Muscle of arm (tissue), 14 donors: Measurements from ENCODE around the gene TOX4. TPM values are rescaled to one million over a fixed set of nuclear protein-coding genes. Genes with fewer than 3 reads are reported as not detected.
"Not testable (repeated sequence)": the region's sequence is repeated elsewhere in the genome, so short reads cannot be mapped to it uniquely, and the experiment has no call there.

Experiments used
- DNase-seq: peaks from one replicate; pipeline ENCODE4 v3.0.0-alpha.2; 2013
- long read RNA-seq, 11 donors: transcript quantifications; one replicate each; lab custom pipeline, GENCODE V29; 2026
- polyA plus RNA-seq, 12 donors: library from polyadenylated mRNA; unstranded; fragments of 120-200 nt; gene quantifications; one replicate each; pipeline ENCODE4 v1.2.1, GENCODE V29; 2013; ENCODE audit not compliant: insufficient read length in 12 of 12

The TOX4 gene
- polyA plus RNA-seq = 10 to 100 TPM in 11 of 12 donors, not detected in 1; 17.4 to 56.6 (median 44.0) TPM
- long read RNA-seq, donor 1, full-length matches to known transcripts = 13 of 178 reads
- long read RNA-seq, donor 1, partial matches to known transcripts = 107 of 178 reads
- long read RNA-seq, donor 1, other reads (novel, unspliced or antisense) = 58 of 178 reads
- long read RNA-seq, donor 2, full-length matches to known transcripts = 5 of 44 reads
- long read RNA-seq, donor 2, partial matches to known transcripts = 39 of 44 reads
- long read RNA-seq, donor 2, other reads (novel, unspliced or antisense) = 0 of 44 reads
- long read RNA-seq, donor 3, full-length matches to known transcripts = 4 of 4 reads
- long read RNA-seq, donor 3, partial matches to known transcripts = 0 of 4 reads
- long read RNA-seq, donor 3, other reads (novel, unspliced or antisense) = 0 of 4 reads
- long read RNA-seq, donor 4, partial matches to known transcripts = 31 of 34 reads
- long read RNA-seq, donor 4, other reads (novel, unspliced or antisense) = 0 of 34 reads
- long read RNA-seq, donor 5, full-length matches to known transcripts = 15 of 46 reads
- long read RNA-seq, donor 5, partial matches to known transcripts = 31 of 46 reads
- long read RNA-seq, donor 5, other reads (novel, unspliced or antisense) = 0 of 46 reads
- long read RNA-seq, donor 6, partial matches to known transcripts = 5 of 24 reads
- long read RNA-seq, donor 6, other reads (novel, unspliced or antisense) = 15 of 24 reads
- long read RNA-seq, donor 7, full-length matches to known transcripts = 2 of 37 reads
- long read RNA-seq, donor 7, partial matches to known transcripts = 35 of 37 reads
- long read RNA-seq, donor 7, other reads (novel, unspliced or antisense) = 0 of 37 reads
- long read RNA-seq, donor 8, full-length matches to known transcripts = 7 of 39 reads
- long read RNA-seq, donor 8, partial matches to known transcripts = 32 of 39 reads
- long read RNA-seq, donor 8, other reads (novel, unspliced or antisense) = 0 of 39 reads
- long read RNA-seq, donor 9, partial matches to known transcripts = 31 of 33 reads
- long read RNA-seq, donor 9, other reads (novel, unspliced or antisense) = 0 of 33 reads
- long read RNA-seq, donor 10, full-length matches to known transcripts = 5 of 30 reads
- long read RNA-seq, donor 10, partial matches to known transcripts = 25 of 30 reads
- long read RNA-seq, donor 10, other reads (novel, unspliced or antisense) = 0 of 30 reads
- long read RNA-seq, donor 11, full-length matches to known transcripts = 4 of 84 reads
- long read RNA-seq, donor 11, partial matches to known transcripts = 70 of 84 reads
- long read RNA-seq, donor 11, other reads (novel, unspliced or antisense) = 10 of 84 reads

DNA sequence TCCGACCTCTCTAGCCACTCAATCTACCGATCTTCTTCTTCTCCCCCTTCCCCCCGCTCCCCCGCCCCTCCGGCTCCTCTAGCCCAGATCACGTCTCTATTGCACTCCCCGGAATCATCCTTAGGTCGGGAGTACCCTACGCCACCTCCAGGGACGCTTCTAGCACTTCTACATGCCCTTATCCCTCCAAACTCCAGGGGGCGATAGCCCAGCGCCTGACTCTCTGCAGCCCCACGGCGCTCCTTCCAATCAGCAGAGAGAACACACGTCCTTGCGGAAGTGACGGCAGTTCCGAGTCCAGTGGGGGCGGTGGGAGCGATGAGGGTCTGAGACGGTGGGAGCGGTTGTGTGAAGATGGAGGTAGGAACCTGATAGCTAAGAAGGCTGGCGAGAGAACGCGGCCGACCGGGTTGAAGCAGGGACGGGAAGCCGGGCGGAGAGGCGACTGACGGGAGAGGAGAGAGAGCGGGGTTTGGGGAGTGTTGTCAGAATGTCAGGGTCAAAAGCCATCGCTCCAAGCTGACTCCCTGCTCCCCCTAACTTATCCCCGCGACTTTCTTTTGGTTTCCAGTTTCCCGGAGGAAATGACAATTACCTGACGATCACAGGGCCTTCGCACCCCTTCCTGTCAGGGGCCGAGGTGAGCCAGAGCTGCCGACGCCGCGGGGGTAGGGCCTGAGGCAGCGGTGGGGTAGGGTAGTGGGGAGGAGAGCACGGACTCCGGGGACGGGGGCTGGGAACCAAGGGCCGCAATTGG, at the start of gene TOX4, which contains the start of gene RAB2B:
TOX4 (plus strand) TSS at position 271 of the 757 bp plus-strand sequence; CDS start at position 355, 84 bp downstream.
RAB2B (minus strand) TSS at position 35 of the 757 bp plus-strand sequence. CDS start 87 bp downstream, outside the sequence.
- DNase-seq = peak; percentile 99

DNA sequence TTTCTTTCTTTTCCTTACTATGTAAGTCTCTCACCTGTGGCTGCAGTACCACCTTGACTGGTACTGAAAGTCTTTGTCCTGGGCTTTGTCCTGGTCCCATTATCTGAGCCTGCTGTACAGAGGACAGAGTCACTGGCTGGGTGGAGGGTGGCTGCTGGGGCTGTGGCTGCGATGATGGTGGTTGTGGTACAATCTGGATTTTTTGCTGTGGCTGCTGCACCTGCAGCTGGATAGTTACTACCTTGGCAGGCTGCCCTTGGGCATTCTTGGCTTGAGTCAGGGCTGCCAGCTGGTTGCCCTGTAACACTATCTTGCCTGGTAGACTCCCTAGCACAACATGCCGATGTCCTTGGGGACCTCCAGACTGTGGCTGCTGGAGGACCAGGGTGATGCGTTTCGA, 48.1 kb upstream of the TOX4 start:
- DNase-seq = no peak

DNA sequence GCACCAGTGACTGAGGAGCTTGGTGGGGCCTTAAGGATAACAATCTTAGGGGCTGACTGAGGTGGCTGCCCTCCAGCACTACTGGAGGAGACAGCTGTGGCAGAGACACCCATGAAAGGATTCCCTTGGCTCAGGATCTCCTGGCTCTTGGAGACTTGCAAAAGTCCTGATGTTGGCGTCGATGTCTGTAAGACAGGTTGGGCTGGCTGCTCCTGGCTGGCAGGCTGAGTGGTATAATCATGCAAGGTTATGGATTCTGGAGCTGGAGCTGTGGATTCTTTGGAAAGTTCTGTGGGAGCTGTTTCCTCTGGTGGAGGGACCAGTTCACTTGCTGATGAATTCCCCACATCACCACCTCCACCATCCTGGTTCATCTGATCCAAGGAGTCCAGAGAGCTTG, 45.9 kb upstream of the TOX4 start:
- DNase-seq = no peak

DNA sequence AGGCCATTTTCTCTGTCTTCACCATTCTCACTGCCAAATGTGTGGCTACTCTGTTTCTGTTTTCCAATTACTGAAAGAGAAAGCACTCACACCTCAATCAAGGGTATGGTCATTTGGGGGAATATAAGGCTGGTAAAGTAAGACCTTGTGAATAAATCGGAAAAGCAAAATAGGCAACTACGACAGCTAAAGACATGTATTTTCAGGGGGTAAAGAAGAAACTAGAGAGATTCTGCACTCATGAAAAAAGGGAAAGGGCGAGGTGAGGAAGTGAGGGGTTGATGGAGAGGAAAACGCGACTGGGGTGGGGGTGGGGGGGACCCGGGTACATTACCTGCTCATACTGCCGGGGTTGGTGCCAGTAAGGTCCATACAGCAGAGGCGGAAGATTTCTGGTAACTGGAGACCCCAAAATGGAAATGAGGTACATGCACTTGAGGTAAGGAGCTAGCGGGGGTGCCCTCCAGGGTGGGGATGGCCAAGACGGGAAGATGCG, 40.4 kb upstream of the TOX4 start:
- no peak for DNase-seq

DNA sequence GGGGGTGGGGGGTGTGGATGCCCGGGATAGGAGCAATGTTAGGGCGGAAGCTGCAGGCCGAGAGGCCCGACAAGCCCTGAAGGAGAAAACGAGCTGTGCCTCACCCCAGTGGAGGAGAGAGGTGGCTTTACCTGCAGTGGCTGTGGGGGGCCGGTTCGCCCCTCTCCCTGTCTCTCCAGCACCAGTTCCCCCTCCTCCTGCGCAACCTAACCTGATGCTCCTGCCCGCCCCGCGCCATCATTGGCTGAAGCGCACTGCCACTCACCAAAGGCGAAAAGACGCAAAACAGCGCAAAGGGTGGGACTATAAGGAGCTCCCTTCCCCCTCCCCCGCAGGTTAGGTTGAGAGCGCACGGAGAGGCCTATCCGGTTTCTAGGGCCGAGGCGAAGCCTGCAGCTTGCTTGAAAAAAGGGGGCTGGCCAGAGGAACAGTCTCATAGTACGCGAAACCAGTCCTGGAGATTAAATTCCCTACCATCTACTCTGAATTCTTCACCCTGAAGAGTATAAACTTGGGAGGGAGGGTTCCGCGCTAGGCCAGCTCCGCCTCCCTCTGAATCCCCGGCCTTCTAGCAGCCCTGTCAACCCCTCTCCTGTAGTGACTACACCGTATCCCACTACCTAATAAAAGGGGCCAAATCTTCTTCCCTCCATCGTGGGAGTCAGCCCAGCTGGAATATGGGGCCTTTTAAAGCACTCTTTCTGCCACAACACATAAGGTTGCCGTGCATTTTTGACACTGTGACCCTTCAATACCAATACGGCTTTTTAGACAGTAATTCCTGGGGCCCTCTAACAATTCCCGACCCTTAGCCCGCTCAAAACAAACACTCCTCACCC, 39.7 kb upstream of the TOX4 start:
- DNase-seq = peak; percentile 99

DNA sequence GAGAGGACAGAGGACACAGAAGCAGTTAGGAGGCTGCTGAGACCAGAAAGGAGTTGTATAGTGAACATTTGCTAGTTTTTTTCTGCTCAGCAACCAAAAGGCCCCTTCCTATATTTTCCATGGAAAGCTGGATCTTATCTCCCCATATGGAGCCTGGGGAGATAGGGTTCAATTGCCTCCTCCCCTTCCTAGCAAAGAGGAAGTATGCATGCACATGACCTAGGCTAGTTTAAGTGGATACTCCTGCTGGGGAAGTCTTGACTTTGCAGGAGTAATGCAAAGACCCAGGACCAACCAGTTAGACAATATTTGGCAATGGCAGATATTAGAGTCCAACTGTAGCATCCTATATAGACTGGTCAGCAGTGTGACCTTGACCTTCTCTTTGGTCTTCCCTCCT, 36.1 kb upstream of the TOX4 start:
- DNase-seq = no peak

DNA sequence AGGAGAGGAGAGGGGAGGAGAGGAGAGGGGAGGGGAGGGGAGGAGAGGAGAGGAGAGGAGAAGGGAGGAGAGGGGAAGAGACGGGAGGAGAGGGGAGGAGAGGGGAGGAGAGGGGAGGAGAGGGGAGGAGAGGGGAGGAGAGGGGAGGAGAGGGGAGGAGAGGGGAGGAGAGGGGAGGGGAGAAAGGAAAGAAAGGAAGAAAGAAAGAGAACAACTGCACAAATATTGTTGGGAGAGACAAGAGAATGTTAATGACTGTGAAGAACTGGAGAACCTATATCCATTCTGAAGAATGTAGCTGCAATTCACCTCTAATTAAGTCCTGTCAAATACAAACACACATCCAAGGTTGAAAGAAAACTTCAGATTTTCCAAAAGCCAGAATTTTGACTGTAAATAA, 34.3 kb upstream of the TOX4 start:
- not testable (repeated sequence) for DNase-seq

DNA sequence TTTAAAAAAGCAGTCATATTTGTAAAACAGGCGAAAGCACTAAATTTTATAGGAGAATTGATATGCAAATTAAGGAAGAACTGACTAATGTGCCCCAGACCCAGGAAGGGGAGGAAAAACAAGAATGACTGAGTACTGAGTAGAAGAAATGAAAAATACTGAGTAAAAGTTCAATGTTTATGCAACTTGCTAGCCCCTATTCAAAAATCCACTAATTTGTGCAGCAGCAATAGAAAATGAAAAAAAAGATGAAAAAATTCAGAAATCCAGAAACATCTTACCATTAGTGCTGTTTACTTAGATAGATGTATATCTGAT, 27.1 kb upstream of the TOX4 start:
- DNase-seq = no peak

DNA sequence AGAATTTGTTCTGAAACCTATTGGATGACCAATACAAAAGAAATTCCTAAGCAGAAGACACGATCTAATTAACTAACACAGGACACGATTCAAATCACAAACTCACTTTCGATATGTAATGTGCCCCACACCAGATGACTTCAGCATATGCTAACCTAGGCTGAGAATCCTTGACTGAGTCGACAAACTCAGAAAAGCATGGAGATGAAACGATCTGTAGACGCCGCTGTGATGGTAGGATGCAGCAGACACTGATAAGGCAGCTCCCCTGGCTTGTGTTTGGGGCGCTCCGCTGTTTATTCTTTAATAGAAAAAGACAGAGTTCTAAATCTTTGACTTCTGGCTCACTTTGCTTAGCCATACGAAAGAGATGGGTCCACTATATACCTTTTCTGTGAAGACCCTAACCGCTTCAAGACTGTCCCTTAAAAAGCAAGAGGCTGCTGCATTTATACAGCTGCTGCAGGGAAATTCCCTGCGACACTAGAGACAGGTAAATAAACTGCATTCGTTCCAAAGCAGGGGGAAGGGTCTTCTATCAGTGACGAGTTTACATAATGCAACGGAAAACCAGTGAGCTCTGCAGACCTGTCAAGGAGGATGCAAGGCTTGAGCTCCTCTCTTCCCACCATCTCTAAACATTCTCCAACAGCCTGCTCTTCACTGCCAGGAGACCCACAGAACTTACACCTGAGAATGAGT, 22.0 kb upstream of the TOX4 start:
- DNase-seq = no peak

DNA sequence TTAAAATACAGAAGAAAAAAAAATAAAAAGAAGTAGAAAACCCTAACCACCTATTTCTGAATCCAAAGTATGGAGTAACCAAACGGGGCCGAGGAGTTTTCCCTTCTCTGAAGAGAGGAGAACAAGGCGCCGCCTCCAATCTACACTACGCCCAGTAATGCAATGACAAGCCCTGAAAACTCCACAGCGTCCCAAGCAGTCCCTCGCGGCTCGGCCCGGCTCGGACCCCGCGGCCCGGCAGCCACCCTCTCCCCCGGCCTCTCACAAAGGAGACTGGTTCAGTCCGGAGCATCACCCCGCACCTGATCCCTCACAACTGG, 21.4 kb upstream of the TOX4 start:
- DNase-seq = no peak

DNA sequence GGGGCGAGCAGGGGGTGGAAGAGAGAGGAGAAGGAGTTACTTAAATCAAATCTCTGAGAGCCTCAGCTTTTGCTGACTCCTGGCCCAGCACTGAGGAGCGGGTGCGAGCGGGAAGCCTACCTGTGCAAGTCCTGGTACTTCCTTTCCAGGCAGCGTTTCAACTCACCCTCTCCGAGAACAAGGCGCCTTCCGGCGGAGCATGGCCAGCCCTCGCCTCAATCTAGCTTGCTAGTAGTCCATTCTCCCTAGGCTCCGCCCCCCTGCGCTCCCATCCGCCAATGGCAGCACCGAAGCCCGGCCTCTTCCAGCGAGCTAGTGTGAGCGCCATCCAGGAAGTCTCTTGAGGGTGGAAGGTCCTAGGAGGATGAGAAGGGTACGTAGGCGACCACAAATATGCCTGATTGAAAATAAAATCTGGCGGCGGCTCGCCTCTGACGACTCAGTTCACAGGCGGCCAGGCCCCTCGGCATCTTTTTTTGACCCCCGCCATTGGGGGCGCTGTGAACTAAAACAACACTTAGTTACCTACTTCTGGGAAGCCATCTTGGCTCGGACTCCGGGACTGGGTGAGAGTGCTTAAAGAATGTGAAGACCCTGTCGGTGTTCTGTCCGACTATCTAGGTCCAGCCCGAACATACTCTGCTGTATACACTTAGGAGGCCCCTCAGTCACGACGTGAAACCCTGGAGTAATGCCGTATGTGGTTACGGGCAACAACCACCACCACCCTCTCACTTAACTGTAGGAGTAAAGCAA, 20.9 kb upstream of the TOX4 start, which contains the start of gene CHD8:
CHD8 (minus strand) TSS at position 212 of the 756 bp plus-strand sequence. CDS start 24,480 bp downstream, outside the sequence.
- DNase-seq = peak; percentile 99

DNA sequence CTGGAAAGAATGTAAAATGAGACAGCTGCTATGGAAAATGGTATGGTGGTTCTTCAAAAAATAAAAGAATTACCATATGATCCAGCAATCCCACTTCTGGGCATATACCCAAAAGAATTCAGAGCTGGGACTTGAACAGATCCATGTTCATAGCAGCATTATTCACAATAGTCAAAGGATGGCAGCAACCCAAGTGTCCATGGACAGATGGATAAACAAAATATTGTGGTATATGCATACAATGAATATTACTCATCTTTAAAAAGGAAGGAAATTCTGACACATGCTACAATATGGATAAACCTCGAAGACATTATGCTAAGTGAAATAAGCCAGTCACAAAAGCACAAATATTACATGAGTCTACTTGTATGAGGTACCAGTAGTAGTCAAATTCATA, 9.4 kb upstream of the TOX4 start:
- DNase-seq = no peak

DNA sequence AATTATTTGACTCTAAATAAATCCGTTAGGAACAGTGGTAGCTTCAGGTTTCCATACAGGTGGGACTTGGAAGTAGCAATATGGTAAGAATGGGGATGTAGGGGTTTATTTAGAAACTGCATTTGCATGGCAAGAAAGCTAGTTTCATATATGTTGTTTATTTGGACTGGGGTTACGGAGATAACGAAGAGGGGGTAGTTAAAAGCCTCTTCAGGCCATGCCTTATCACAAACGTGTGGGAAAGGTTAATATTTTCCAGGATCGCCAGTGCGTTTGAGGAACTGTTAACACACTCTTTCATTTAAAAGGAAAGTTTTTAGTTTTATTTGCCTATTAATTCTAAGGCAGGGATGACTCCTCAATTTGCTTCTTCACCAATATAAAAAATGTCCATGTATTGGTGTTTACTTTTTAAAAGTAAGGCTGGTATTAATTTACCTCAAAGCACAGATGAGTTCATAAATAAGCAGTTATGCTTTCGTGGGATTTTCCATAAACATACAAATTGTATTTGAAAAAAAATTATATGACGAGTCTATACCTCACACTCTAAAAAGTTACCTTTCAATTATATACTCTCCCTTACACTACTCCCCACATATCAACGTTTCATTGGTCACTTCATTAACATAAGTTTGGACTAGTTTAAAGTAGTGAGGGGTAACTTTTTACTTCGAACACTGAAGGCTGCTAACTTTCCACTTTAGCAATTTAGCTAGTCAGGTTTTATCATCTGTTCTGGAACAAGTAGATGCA, 1.1 kb upstream of the TOX4 start:
- no peak for DNase-seq

DNA sequence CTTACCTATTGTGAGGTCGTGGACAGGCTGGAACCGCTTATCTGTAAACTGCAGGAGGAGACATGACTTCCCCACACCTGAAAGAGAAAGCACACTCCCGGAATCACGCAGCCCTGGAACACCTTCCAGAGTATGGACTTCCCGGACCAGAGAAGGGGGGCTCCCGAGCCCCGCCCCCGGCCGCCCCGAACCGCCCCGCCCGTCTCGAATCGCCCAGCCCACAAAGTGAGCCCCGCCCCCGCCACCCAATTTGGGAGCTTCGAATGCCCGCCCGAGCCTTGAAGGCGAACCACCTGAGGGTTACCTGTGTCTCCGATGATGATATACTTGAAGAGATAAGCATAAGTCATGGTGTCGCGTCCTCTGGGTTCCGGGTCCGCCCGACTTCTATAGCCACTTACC, 471 bp upstream of the TOX4 start:
- DNase-seq = no peak

DNA sequence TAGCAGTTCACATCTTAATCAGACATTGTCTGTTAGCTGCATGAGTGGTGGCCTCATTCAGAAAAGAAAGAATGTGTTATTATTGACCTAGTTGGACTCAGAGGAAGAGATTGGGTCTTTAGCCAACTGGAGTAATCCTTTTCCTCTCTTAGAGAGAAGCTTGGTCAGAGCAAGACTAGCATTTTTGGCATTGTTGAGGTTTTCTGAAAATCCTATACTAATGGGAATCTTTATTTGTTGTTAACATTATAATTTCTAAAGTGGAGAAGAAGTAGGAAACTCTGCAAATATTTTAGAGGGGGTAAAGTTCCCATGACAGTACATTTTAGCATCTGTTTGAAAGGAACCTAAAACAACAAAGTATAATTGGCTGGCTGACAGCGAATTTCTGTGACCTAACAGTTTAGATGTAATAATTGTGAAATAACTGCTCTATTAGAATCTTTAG, 9.7 kb downstream of the TOX4 start:
- DNase-seq = no peak

DNA sequence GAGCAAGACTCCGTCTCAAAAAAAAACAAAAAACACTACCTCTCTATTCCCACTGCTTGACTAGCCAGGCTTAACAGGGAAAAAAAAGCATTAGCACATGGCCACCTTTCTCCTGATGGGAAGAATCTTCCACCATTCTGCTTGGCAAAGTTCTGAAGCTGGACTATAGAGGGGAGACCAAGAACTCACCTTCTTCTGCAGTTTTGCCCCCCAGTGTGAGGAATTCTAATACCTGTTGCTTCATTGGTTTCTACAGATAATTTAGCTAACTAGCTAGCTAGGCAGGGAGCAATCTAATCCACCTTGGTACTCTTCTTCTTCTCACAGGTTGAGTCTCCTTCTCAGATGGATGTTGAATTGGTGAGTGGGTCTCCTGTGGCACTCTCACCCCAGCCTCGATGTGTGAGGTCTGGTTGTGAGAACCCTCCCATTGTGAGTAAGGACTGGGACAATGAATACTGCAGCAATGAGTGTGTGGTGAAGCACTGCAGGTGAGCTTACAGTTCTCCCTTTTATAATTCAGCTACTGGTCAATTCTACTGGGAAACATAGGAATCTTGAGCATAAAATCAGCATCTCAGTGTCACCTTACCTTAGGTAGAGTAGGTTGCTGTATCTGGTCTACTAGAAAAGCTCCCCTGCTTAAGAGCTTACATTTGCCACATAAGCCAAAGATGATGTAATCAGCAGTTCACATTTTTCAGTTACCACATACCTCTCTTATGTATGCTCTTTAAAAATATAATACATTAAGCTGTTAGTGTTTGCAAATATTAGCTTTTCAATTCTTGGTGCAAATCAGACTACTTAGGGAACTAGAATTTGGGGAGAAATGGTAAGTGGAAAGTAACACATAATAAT, 18.1 kb downstream of the TOX4 start:
- no peak for DNase-seq

DNA sequence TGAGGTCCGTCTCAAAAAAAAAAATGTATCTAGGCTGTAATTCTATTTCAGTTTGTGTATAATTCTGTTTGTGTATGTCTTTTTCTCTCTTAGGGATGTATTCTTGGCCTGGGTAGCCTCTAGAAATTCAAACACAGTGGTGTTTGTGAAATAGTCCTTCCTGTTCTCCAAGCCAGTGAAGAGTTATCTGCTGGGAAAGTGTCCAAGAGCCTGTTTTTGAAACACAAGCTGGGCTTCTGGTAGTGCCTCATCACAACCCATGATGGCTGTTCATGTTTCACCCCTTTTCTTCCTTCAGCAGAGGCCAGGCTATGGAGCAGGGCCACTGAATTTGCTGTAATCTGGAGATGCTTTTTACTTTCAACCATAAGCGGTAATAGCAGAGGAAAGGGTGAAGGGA, 19.5 kb downstream of the TOX4 start:
- no peak for DNase-seq
